Central memory CD8-positive, alpha-beta T cell (primary cell): ENCODE data around the gene DNMBP.
"Not testable (repeated sequence)": the region's sequence is repeated elsewhere in the genome, so short reads cannot be mapped to it uniquely, and the experiment has no call there.

Experiments used
- ATAC-seq: fragments of 150-1000 bp; cut with Tn5 transposase; replicated peaks from 2 replicates; pipeline ENCODE4 v1.10.0; 2022; ENCODE audit warnings: mild to moderate bottlenecking, moderate FRiP score, moderate number of reproducible peaks; ENCODE audit not compliant: poor library complexity, severe bottlenecking; ENCODE audit errors: extremely low read depth
- DNase-seq, 2 donors: peaks; one replicate each; pipeline ENCODE4 v3.0.0; 2021; ENCODE audit warnings: low spot score in 2 of 2
- H3K27ac Mint-ChIP-seq: one replicate; pipeline ENCODE4 v1.8.0; 2022; ENCODE audit warnings: low read depth, mild to moderate bottlenecking, moderate library complexity, mixed read lengths
- H3K27me3 Mint-ChIP-seq: one replicate; pipeline ENCODE4 v1.8.0; 2022; ENCODE audit warnings: mixed read lengths
- H3K36me3 Mint-ChIP-seq: one replicate; pipeline ENCODE4 v1.8.0; 2022; ENCODE audit warnings: mild to moderate bottlenecking, moderate library complexity, mixed read lengths; ENCODE audit not compliant: insufficient read depth
- H3K4me1 Mint-ChIP-seq: one replicate; pipeline ENCODE4 v1.8.0; 2022; ENCODE audit warnings: mixed read lengths
- H3K4me3 Mint-ChIP-seq: one replicate; pipeline ENCODE4 v1.8.0; 2022; ENCODE audit warnings: mild to moderate bottlenecking, moderate library complexity, mixed read lengths
- H3K9me3 Mint-ChIP-seq: one replicate; pipeline ENCODE4 v1.8.0; 2022; ENCODE audit warnings: mixed read lengths

DNMBP gene

GRCh38 chr10:99867250-99867649, 142.5 kb downstream of the DNMBP start:
- Mint-ChIP-seq H3K27me3 (peaks cover 84% of the 10 kb centered on the region), H3K9me3 (peaks cover 12% of the 10 kb centered on the region), H3K4me1 (peaks cover 10% of the 10 kb centered on the region)
- H3K27ac Mint-ChIP-seq, DNase-seq, H3K36me3 Mint-ChIP-seq, H3K4me3 Mint-ChIP-seq, ATAC-seq: not testable (repeated sequence)

DNA sequence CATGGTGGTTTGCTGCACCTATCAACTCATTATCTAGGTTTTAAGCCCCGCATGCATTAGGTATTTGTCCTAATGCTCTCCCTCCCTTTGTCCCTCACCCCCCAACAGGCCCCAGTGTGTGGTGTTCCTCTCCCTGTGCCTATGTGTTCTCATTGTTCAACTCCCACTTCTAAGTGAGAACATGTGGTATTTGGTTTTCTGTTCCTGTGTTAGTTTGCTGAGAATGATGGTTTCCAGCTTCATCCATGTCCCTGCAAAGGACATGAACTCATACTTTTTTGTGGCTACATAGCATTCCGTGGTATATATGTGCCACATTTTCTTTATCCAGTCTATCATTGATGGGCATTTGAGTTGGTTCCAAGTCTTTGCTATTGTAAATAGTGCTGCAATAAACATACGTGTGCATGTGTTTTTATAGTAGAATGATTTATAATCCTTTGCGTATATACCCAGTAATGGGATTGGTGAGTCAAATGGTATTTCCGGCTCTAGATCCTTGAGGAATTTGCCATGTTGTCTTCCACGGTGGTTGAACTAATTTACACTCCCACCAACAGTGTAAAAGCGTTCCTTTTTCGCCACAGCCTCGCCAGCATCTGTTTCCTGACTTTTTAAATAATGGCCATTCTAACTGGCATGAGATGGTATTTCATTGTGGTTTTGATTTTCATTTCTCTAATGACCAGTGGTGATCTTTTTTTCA, 146.1 kb downstream of the DNMBP start:
- not testable (repeated sequence) for H3K4me3 Mint-ChIP-seq, ATAC-seq, H3K36me3 Mint-ChIP-seq, H3K27ac Mint-ChIP-seq, H3K4me1 Mint-ChIP-seq, DNase-seq
- Mint-ChIP-seq H3K9me3 (peaks cover 12% of the 10 kb centered on the region), H3K27me3 (peaks cover 64% of the 10 kb centered on the region)

- Mint-ChIP-seq H3K27me3 (peaks cover 32% of the 10 kb centered on the region), H3K27ac (no peak overlapping the region), H3K4me3 (no peak overlapping the region), H3K9me3 (no peaks in the 10 kb centered on the region), H3K36me3 (peaks cover 2% of the 10 kb centered on the region), H3K4me1 (no peaks in the 10 kb centered on the region)
- ATAC-seq (no peak), DNase-seq (no peak)
Observed at GRCh38 chr10:99860466-99860865, 149.3 kb downstream of the DNMBP start.

GRCh38 chr10:99859585-99859984, 150.2 kb downstream of the DNMBP start:
- Mint-ChIP-seq H3K36me3 (peaks cover 2% of the 10 kb centered on the region), H3K9me3 (no peaks in the 10 kb centered on the region), H3K27ac (no peak overlapping the region), H3K27me3 (peaks cover 23% of the 10 kb centered on the region), H3K4me3 (no peak overlapping the region), H3K4me1 (no peaks in the 10 kb centered on the region)
- ATAC-seq, result no peak
- no peak for DNase-seq

- H3K9me3 Mint-ChIP-seq, result no peaks in the 10 kb centered on the region
- H3K4me3 Mint-ChIP-seq, result no peak overlapping the region
- peaks cover 16% of the 10 kb centered on the region for H3K27me3 Mint-ChIP-seq
- peaks cover 2% of the 10 kb centered on the region for H3K36me3 Mint-ChIP-seq
- DNase-seq, result no peak
- ATAC-seq, result no peak
- no peak overlapping the region for H3K27ac Mint-ChIP-seq
- H3K4me1 Mint-ChIP-seq, result no peaks in the 10 kb centered on the region
Observed at GRCh38 chr10:99858849-99859248, 150.9 kb downstream of the DNMBP start.

DNA sequence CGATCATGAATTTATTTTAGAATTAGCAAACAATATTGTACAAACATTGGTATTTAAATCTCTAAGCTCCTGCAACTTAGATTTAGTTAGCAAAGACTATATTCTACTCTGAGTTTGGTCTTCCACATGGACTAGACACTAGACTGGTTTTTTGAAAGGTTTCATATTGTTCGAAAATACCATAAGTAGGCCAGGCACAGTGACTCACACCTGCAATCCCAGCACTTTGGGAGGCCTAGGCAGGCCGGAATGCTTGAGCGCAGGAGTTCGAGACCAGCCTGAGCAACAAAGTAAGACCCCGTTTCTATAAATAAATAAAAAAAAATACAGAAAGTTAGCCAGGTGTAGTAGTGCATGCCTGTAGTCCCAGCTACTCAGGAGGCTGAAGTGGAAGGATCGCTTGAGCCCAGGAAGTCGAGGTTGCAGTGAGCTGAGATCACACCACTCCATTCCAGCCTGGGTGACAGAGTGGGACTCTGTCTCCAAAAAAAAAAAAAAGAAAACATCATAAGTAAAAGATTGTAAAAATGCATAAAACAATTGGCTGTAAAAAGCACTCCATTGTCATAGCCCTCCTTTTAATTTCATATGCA, 154.2 kb downstream of the DNMBP start:
- Mint-ChIP-seq H3K4me1 (no peaks in the 10 kb centered on the region), H3K27me3 (peaks cover 7% of the 10 kb centered on the region), H3K27ac (no peak overlapping the region), H3K36me3 (peaks cover 2% of the 10 kb centered on the region), H3K9me3 (no peaks in the 10 kb centered on the region), H3K4me3 (no peak overlapping the region)
- DNase-seq (no peak), ATAC-seq (no peak)

DNA sequence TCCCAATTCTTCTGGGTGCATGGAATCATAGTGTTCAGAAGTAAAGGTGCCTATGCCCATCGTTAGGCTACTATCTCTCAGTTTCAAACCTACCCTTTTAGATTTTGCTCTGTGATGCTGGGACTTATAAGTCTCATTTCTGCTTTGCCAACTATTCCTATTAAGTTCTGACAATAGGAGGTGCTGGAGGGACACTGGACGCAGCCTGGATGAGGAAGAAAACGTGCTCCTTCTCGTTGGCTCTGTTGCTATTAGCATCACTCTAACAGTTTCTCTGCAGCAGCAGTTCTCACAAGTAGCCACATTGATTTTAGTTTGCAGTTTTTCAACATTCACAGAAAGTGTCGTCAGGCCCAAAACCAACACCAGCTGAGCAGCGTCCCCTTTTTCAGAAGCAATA, 154.9 kb downstream of the DNMBP start:
- Mint-ChIP-seq H3K4me1 (no peaks in the 10 kb centered on the region), H3K27ac (no peak overlapping the region), H3K9me3 (no peaks in the 10 kb centered on the region), H3K4me3 (no peak overlapping the region), H3K27me3 (peaks cover 7% of the 10 kb centered on the region), H3K36me3 (peaks cover 2% of the 10 kb centered on the region)
- no peak for ATAC-seq
- no peak for DNase-seq

DNA sequence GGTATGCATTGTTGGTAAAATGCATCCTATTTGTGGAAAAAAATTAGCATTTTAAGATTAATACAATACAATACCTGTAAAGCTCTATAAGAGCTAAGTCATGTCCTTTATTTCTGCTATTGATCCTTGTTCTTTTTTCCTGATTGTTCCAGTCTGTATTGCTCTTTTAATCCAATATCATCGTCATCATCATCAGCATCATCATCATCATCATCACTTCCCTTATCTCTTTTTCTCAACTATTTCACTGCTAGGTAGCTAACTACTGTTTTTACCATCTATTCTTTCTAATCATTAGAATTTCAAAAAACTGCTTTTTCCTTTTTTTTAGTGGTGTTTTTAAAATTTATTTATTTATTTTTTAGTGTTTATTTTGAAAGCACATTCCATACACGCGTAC, 156.1 kb downstream of the DNMBP start:
- Mint-ChIP-seq H3K4me1 (no peaks in the 10 kb centered on the region), H3K9me3 (no peaks in the 10 kb centered on the region), H3K27me3 (peaks cover under 1% of the 10 kb centered on the region), H3K4me3 (no peak overlapping the region), H3K36me3 (peaks cover 2% of the 10 kb centered on the region), H3K27ac (no peak overlapping the region)
- DNase-seq (no peak), ATAC-seq (no peak)

- ATAC-seq (no peak), DNase-seq (no peak)
- no peaks in the 10 kb centered on the region for H3K27me3 Mint-ChIP-seq
- no peak overlapping the region for H3K27ac Mint-ChIP-seq
- peaks cover 2% of the 10 kb centered on the region for H3K36me3 Mint-ChIP-seq
- H3K4me1 Mint-ChIP-seq, result no peaks in the 10 kb centered on the region
- no peaks in the 10 kb centered on the region for H3K9me3 Mint-ChIP-seq
- no peak overlapping the region for H3K4me3 Mint-ChIP-seq
Observed at GRCh38 chr10:99852481-99853213, 157.1 kb downstream of the DNMBP start.

DNA sequence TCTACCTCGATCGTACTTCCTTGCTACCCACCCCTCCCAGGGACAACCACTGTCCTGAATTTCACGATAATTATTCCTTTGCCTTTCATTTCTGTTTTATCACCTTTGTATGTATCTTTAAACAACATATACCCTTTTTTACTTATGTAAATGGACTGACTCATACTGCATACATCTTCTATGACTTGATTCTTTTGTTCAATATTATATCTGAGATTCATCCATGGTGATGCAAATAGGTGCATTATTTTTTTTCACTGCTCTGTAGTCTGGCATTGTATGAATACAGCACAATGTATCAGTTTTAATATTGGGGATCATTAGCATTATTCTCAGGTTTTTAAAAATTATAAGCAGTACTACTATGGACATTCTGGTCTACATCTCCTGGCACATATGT, 157.9 kb downstream of the DNMBP start:
- Mint-ChIP-seq H3K9me3 (no peaks in the 10 kb centered on the region), H3K4me1 (no peaks in the 10 kb centered on the region), H3K27ac (no peak overlapping the region), H3K4me3 (no peak overlapping the region), H3K27me3 (no peaks in the 10 kb centered on the region), H3K36me3 (peaks cover 2% of the 10 kb centered on the region)
- DNase-seq (no peak), ATAC-seq (no peak)

DNA sequence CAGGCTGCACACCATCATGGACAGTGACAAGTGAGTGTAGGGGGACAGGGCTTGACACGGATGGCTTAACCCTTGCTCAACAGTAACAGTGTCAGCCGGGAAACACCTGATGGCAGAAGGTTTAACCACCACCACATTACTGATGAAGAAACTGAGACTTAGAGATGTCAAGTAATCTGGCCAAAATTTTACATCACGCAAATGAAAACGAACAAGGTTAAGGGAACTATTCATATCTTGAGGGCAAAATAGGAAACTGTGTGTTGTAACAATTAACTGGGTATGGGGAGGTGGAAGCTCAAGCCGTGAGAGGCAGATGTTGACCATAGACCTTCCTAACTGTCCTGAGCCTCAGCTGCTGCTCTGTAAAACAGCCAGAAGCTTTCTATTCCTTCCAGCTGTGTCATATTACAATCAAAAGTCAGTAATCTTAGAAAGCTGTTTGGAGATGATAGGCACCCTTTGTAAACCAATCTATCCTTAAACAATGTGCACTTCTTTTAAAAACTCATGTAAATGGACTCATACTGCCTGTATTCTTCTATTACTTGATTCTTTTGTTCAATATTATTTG, 158.9 kb downstream of the DNMBP start:
- H3K4me1 Mint-ChIP-seq, result peaks cover 6% of the 10 kb centered on the region
- peaks cover 2% of the 10 kb centered on the region for H3K36me3 Mint-ChIP-seq
- no peaks in the 10 kb centered on the region for H3K9me3 Mint-ChIP-seq
- H3K27ac Mint-ChIP-seq, result no peak overlapping the region
- ATAC-seq (no peak), DNase-seq (no peak)
- no peak overlapping the region for H3K4me3 Mint-ChIP-seq
- H3K27me3 Mint-ChIP-seq, result no peaks in the 10 kb centered on the region

DNA sequence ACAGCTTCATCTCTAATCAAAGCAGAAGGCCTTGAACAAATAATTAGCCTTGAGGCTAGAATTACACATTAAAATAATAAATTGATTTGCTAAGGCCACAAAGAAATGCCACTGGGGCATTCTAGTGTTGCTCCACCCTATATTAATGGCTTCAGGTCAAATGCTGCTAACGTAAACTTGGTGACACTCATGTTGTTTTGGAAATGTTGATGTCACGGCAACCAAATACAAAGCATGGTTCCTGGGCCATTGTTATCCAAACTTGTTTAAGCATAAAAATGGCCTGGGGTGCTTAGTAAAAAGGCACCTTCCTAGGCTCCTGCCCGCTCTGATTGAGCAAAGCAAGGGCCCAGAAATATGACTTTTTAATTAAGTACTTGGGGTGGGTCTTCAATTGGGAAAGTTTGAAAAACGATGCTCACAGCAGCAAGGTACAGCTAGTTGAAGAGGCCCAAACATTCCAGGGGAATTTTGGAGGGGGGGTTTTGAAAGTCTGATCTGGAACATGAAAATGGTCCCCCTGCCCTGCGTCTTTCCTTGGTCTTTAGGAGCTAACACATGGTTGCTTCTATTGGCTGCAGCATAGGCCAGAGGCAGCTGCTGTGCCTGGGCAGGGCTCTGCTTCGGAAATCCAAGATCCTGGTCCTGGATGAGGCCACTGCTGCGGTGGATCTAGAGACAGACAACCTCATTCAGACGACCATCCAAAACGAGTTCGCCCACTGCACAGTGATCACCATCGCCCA, 159.6 kb downstream of the DNMBP start:
- Mint-ChIP-seq H3K4me1 (peaks cover 9% of the 10 kb centered on the region), H3K27me3 (no peaks in the 10 kb centered on the region), H3K27ac (no peak overlapping the region), H3K36me3 (peaks cover 2% of the 10 kb centered on the region), H3K4me3 (no peak overlapping the region), H3K9me3 (no peaks in the 10 kb centered on the region)
- no peak for ATAC-seq
- no peak for DNase-seq
